Measurements from ENCODE around the gene GRWD1.

The GRWD1 gene

GRCh38 chr19:48445606-48446481, at the start of gene GRWD1:
TSS of gene GRWD1 (plus strand) at chr19:48445983. CDS start at chr19:48446006, 23 bp downstream.
- DNase-seq (ENCODE audit: low spot score): peak; percentile 99

GRCh38 chr19:48396016-48396823, 49.6 kb upstream of the GRWD1 start:
- peak; percentile 38 for DNase-seq (ENCODE audit: low spot score)

GRCh38 chr19:48396824-48397176, 49.0 kb upstream of the GRWD1 start:
- no peak for DNase-seq (ENCODE audit: low spot score)

GRCh38 chr19:48397263-48398101, 48.3 kb upstream of the GRWD1 start:
- DNase-seq (ENCODE audit: low spot score): peak; percentile 37

GRCh38 chr19:48398102-48398374, 47.7 kb upstream of the GRWD1 start:
- no peak for DNase-seq (ENCODE audit: low spot score)

- peak; percentile 95 for DNase-seq (ENCODE audit: low spot score)
Measured at GRCh38 chr19:48398375-48399235, 47.2 kb upstream of the GRWD1 start.

GRCh38 chr19:48400018-48400742, 45.6 kb upstream of the GRWD1 start:
- peak; percentile 83 for DNase-seq (ENCODE audit: low spot score)

GRCh38 chr19:48401287-48401686, 44.5 kb upstream of the GRWD1 start:
- DNase-seq (ENCODE audit: low spot score): no peak

GRCh38 chr19:48403606-48404005, 42.2 kb upstream of the GRWD1 start:
- peak; percentile 71 for DNase-seq (ENCODE audit: low spot score)

GRCh38 chr19:48405010-48405659, 40.6 kb upstream of the GRWD1 start:
- DNase-seq (ENCODE audit: low spot score): no peak

GRCh38 chr19:48405850-48406249, 39.9 kb upstream of the GRWD1 start:
- DNase-seq (ENCODE audit: low spot score): no peak

- DNase-seq (ENCODE audit: low spot score): no peak
Measured at GRCh38 chr19:48413879-48414587, 31.8 kb upstream of the GRWD1 start.

GRCh38 chr19:48415395-48415794, 30.4 kb upstream of the GRWD1 start:
- DNase-seq (ENCODE audit: low spot score): peak; percentile 29

GRCh38 chr19:48415806-48416221, 30.0 kb upstream of the GRWD1 start:
- no peak for DNase-seq (ENCODE audit: low spot score)

- no peak for DNase-seq (ENCODE audit: low spot score)
Measured at GRCh38 chr19:48417421-48417820, 28.4 kb upstream of the GRWD1 start.

GRCh38 chr19:48418317-48419064, 27.3 kb upstream of the GRWD1 start:
- DNase-seq (ENCODE audit: low spot score): no peak

- DNase-seq (ENCODE audit: low spot score): no peak
Measured at GRCh38 chr19:48419158-48419920, 26.4 kb upstream of the GRWD1 start.

GRCh38 chr19:48421548-48421947, 24.2 kb upstream of the GRWD1 start:
- no peak for DNase-seq (ENCODE audit: low spot score)
